T-helper 2 cell treated with Interferon-gamma antibody and Interleukin-4, amounts not matched to agents 5 μg/mL and 100 μg/mL, for 36 hours (primary cell): Measurements from ENCODE around the gene CDK2.

Source experiments
- DNase-seq: peaks from one replicate; pipeline ENCODE4 v3.0.0; 2021; ENCODE audit warnings: low spot score
- H3K27ac Mint-ChIP-seq: one replicate; pipeline ENCODE4 v1.8.0; 2021; ENCODE audit warnings: mild to moderate bottlenecking, mixed read lengths
- H3K27me3 Mint-ChIP-seq: one replicate; pipeline ENCODE4 v1.8.0; 2021; ENCODE audit warnings: low read depth, mixed read lengths
- H3K36me3 Mint-ChIP-seq: one replicate; pipeline ENCODE4 v1.8.0; 2021; ENCODE audit warnings: low read depth, mixed read lengths
- H3K4me1 Mint-ChIP-seq: one replicate; pipeline ENCODE4 v1.8.0; 2021; ENCODE audit warnings: low read depth, mixed read lengths
- H3K4me3 Mint-ChIP-seq: one replicate; pipeline ENCODE4 v1.8.0; 2022; ENCODE audit warnings: mild to moderate bottlenecking, moderate library complexity, mixed read lengths
- H3K9me3 Mint-ChIP-seq: one replicate; pipeline ENCODE4 v1.8.0; 2021; ENCODE audit warnings: mixed read lengths

Gene CDK2

GRCh38 chr12:55955800-55956508 lies 10.7 kb upstream of the CDK2 start:
- no peaks in the 10 kb centered on the region for H3K27me3 Mint-ChIP-seq

GRCh38 chr12:55957106-55957859 lies 9.3 kb upstream of the CDK2 start:
- no peak overlapping the region for H3K4me3 Mint-ChIP-seq
- H3K27me3 Mint-ChIP-seq: no peaks in the 10 kb centered on the region
- H3K27ac Mint-ChIP-seq: no peak overlapping the region
- no peaks in the 10 kb centered on the region for H3K4me1 Mint-ChIP-seq
- H3K9me3 Mint-ChIP-seq: no peaks in the 10 kb centered on the region
- peaks cover 33% of the 10 kb centered on the region for H3K36me3 Mint-ChIP-seq
- DNase-seq: no peak

More at GRCh38 chr12:55955800-55956508, 10.7 kb upstream of the CDK2 start:
- peak; percentile 19 for DNase-seq
- Mint-ChIP-seq H3K9me3 (no peaks in the 10 kb centered on the region), H3K4me1 (no peaks in the 10 kb centered on the region), H3K4me3 (no peak overlapping the region), H3K27ac (peak overlapping the region; percentile 50), H3K36me3 (peaks cover 45% of the 10 kb centered on the region)

GRCh38 chr12:55963760-55964159 lies 2.9 kb upstream of the CDK2 start:
- no peak for DNase-seq
- H3K27me3 Mint-ChIP-seq: no peaks in the 10 kb centered on the region
- H3K9me3 Mint-ChIP-seq: no peaks in the 10 kb centered on the region
- H3K36me3 Mint-ChIP-seq: peaks cover 14% of the 10 kb centered on the region
- H3K4me3 Mint-ChIP-seq: no peak overlapping the region
- H3K4me1 Mint-ChIP-seq: peaks cover 20% of the 10 kb centered on the region
- no peak overlapping the region for H3K27ac Mint-ChIP-seq

- Mint-ChIP-seq H3K36me3 (peaks cover 17% of the 10 kb centered on the region), H3K9me3 (no peaks in the 10 kb centered on the region), H3K4me3 (peak overlapping the region; percentile 37), H3K27ac (no peak overlapping the region), H3K4me1 (peaks cover 24% of the 10 kb centered on the region), H3K27me3 (no peaks in the 10 kb centered on the region)
- no peak for DNase-seq
Observed at GRCh38 chr12:55965240-55965639, 1.4 kb upstream of the CDK2 start.

- peak within 1 kb of the TSS; percentile 88 for H3K27ac Mint-ChIP-seq
- H3K36me3 Mint-ChIP-seq: peaks cover 21% of the 10 kb centered on the region
- peak within 1 kb of the TSS; percentile 99 for H3K4me3 Mint-ChIP-seq
- no peak for DNase-seq
- peaks cover 24% of the 10 kb centered on the region for H3K4me1 Mint-ChIP-seq
- no peaks in the 10 kb centered on the region for H3K27me3 Mint-ChIP-seq
- no peaks in the 10 kb centered on the region for H3K9me3 Mint-ChIP-seq
Observed at GRCh38 chr12:55965941-55966407, 656 bp upstream of the CDK2 start, which contains the start of gene PMEL. Gene PMEL, minus strand, starts transcription at chr12:55966042. Its CDS starts 31 bp downstream, at chr12:55966011.

GRCh38 chr12:55969356-55969755 lies 2.7 kb downstream of the CDK2 start:
- H3K4me1 Mint-ChIP-seq: peaks cover 29% of the 10 kb centered on the region
- H3K27me3 Mint-ChIP-seq: no peaks in the 10 kb centered on the region
- H3K9me3 Mint-ChIP-seq: no peaks in the 10 kb centered on the region
- H3K36me3 Mint-ChIP-seq: peaks cover 25% of the 10 kb centered on the region
- no peak for DNase-seq
- H3K4me3 Mint-ChIP-seq: no peak overlapping the region
- H3K27ac Mint-ChIP-seq: peak overlapping the region; percentile 42

- Mint-ChIP-seq H3K4me3 (no peak overlapping the region), H3K9me3 (no peaks in the 10 kb centered on the region), H3K4me1 (peaks cover 28% of the 10 kb centered on the region), H3K36me3 (peaks cover 25% of the 10 kb centered on the region), H3K27ac (no peak overlapping the region), H3K27me3 (no peaks in the 10 kb centered on the region)
- no peak for DNase-seq
Observed at GRCh38 chr12:55970775-55971174, 4.1 kb downstream of the CDK2 start.

GRCh38 chr12:55972042-55972441 lies 5.4 kb downstream of the CDK2 start:
- no peaks in the 10 kb centered on the region for H3K27me3 Mint-ChIP-seq
- no peak for DNase-seq
- no peaks in the 10 kb centered on the region for H3K9me3 Mint-ChIP-seq
- H3K4me3 Mint-ChIP-seq: no peak overlapping the region
- peak overlapping the region; percentile 50 for H3K27ac Mint-ChIP-seq
- H3K4me1 Mint-ChIP-seq: peaks cover 23% of the 10 kb centered on the region
- H3K36me3 Mint-ChIP-seq: peaks cover 25% of the 10 kb centered on the region

GRCh38 chr12:55972456-55972855 lies 5.8 kb downstream of the CDK2 start:
- H3K4me3 Mint-ChIP-seq: no peak overlapping the region

GRCh38 chr12:55972911-55973598 lies 6.4 kb downstream of the CDK2 start:
- H3K9me3 Mint-ChIP-seq: no peaks in the 10 kb centered on the region
- no peak for DNase-seq

More at GRCh38 chr12:55972456-55972855, 5.8 kb downstream of the CDK2 start:
- DNase-seq: no peak
- H3K27ac Mint-ChIP-seq: peak overlapping the region; percentile 50
- H3K36me3 Mint-ChIP-seq: peaks cover 24% of the 10 kb centered on the region
- no peaks in the 10 kb centered on the region for H3K9me3 Mint-ChIP-seq
- no peaks in the 10 kb centered on the region for H3K27me3 Mint-ChIP-seq
- peaks cover 22% of the 10 kb centered on the region for H3K4me1 Mint-ChIP-seq

GRCh38 chr12:55973599-55974307 lies 7.1 kb downstream of the CDK2 start, which contains the start of gene RAB5B:
Gene RAB5B, plus strand, starts transcription at chr12:55974078. Its CDS starts 12,883 bp downstream, at chr12:55986961.
- no peak within 1 kb of the TSS for H3K27ac Mint-ChIP-seq
- H3K4me1 Mint-ChIP-seq: peaks cover 13% of the 10 kb centered on the region
- no peaks in the 10 kb centered on the region for H3K9me3 Mint-ChIP-seq
- DNase-seq: peak; percentile 99
- H3K27me3 Mint-ChIP-seq: no peaks in the 10 kb centered on the region
- no peak within 1 kb of the TSS for H3K4me3 Mint-ChIP-seq
- H3K36me3 Mint-ChIP-seq: peaks cover 14% of the 10 kb centered on the region

More at GRCh38 chr12:55972911-55973598, 6.4 kb downstream of the CDK2 start:
- peaks cover 18% of the 10 kb centered on the region for H3K36me3 Mint-ChIP-seq
- no peak overlapping the region for H3K27ac Mint-ChIP-seq
- H3K27me3 Mint-ChIP-seq: no peaks in the 10 kb centered on the region
- H3K4me3 Mint-ChIP-seq: no peak overlapping the region
- peaks cover 18% of the 10 kb centered on the region for H3K4me1 Mint-ChIP-seq

- no peak for DNase-seq
- Mint-ChIP-seq H3K27ac (no peak overlapping the region), H3K4me3 (no peak overlapping the region), H3K27me3 (no peaks in the 10 kb centered on the region), H3K36me3 (peaks cover 12% of the 10 kb centered on the region), H3K9me3 (no peaks in the 10 kb centered on the region), H3K4me1 (peaks cover 9% of the 10 kb centered on the region)
Observed at GRCh38 chr12:55974308-55974730, 7.7 kb downstream of the CDK2 start.

- Mint-ChIP-seq H3K4me3 (no peak overlapping the region), H3K27me3 (no peaks in the 10 kb centered on the region), H3K36me3 (peaks cover 14% of the 10 kb centered on the region), H3K27ac (no peak overlapping the region), H3K4me1 (peaks cover 4% of the 10 kb centered on the region), H3K9me3 (no peaks in the 10 kb centered on the region)
- no peak for DNase-seq
Observed at GRCh38 chr12:55978393-55978792, 11.8 kb downstream of the CDK2 start.
